ENCODE results near the gene SLC25A47. TPM values are rescaled to one million over a fixed set of nuclear protein-coding genes. Genes with fewer than 3 reads are reported as not detected.

Gene SLC25A47
- polyA plus RNA-seq, 3 donors, result not detected

DNA sequence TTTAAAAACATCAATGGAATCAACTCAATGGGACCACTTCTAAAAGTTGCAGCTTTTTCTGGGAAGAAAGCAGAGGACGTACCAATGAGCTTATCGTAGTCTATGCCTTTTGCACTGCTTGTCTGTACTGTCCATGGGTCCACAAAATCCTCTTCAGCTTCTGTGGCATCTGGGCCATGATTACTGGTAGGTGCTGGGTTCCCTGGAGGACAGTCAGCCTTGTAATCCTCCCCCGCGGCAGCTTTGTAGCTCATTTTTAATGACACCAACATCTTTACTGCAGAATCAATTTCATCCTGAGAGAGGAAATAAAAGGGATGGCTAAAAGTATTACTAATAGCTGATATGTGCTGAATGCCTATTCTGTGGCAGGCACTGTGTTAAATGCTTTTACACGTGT, 38.5 kb downstream of the SLC25A47 start:
- peaks cover 89 to 97% of the 10 kb centered on the region in 2 donors for H3K36me3 Mint-ChIP-seq
- 100% methylated on average over 1 of the region's 5 CpGs for WGBS (ENCODE audit: insufficient coverage)
- no peak overlapping the region for H3K27ac Mint-ChIP-seq
- no peak overlapping the region for H3K4me2 ChIP-seq (replicated peaks; ENCODE audit: extremely low read depth, low read length, poor library complexity, severe bottlenecking)
- no peak overlapping the region for H2AFZ ChIP-seq (ENCODE audit: insufficient read depth, low read depth, low read length, poor library complexity, severe bottlenecking)
- H3K4me1 Mint-ChIP-seq, result peaks cover 2% of the 10 kb centered on the region
- no peaks in the 10 kb centered on the region for H3K27me3 ChIP-seq (ENCODE audit: control insufficient read depth in 2 of 2, insufficient read depth in 2 of 2, low read length in 2 of 2)
- H4K20me1 ChIP-seq (ENCODE audit: insufficient read depth, low read length), result peaks cover 98% of the 10 kb centered on the region
- no peak overlapping the region for H3K9ac ChIP-seq (ENCODE audit: insufficient read depth, low read length, poor library complexity, severe bottlenecking)
- H3K4me3 Mint-ChIP-seq, result no peak overlapping the region
- H3K9me3 ChIP-seq (replicated peaks in 1 of 2; ENCODE audit: control insufficient read depth in 1 of 2, insufficient read depth in 1 of 2, low read length in 2 of 2), result no peaks in the 10 kb centered on the region
- H3K27me3 Mint-ChIP-seq (ENCODE audit: low read depth in 3 of 3), result no peaks in the 10 kb centered on the region
- no peak for DNase-seq
- H3K36me3 ChIP-seq (replicated peaks in 1 of 2; ENCODE audit: control insufficient read depth in 1 of 2, insufficient read depth in 2 of 2, low read length in 2 of 2), result peaks cover 90 to 99% of the 10 kb centered on the region in 2 donors
- no peaks in the 10 kb centered on the region for H3K79me2 ChIP-seq (ENCODE audit: insufficient read depth, low read length)
- TF ChIP-seq, protein P1, sequence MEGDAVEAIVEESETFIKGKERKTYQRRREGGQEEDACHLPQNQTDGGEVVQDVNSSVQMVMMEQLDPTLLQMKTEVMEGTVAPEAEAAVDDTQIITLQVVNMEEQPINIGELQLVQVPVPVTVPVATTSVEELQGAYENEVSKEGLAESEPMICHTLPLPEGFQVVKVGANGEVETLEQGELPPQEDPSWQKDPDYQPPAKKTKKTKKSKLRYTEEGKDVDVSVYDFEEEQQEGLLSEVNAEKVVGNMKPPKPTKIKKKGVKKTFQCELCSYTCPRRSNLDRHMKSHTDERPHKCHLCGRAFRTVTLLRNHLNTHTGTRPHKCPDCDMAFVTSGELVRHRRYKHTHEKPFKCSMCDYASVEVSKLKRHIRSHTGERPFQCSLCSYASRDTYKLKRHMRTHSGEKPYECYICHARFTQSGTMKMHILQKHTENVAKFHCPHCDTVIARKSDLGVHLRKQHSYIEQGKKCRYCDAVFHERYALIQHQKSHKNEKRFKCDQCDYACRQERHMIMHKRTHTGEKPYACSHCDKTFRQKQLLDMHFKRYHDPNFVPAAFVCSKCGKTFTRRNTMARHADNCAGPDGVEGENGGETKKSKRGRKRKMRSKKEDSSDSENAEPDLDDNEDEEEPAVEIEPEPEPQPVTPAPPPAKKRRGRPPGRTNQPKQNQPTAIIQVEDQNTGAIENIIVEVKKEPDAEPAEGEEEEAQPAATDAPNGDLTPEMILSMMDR (IDR thresholded peaks at IDR 0.05), result no peak
- no peak overlapping the region for H3K4me3 ChIP-seq (replicated peaks in 1 of 3; ENCODE audit: low read depth in 2 of 3, low read length in 3 of 3)
- peaks cover 0 to 3% (median 0%) of the 10 kb centered on the region in 7 donors for H3K9me3 Mint-ChIP-seq
- H3K4me1 ChIP-seq (ENCODE audit: control insufficient read depth in 1 of 2, insufficient read depth in 2 of 2, low read length in 2 of 2), result no peaks in the 10 kb centered on the region
- intact Hi-C loops (cut with micrococcal nuclease), result no loop called here
- H3K27ac ChIP-seq (ENCODE audit: low read depth in 1 of 2, low read length in 2 of 2), result peak overlapping the region in 1 of 2 donors; percentile 16

DNA sequence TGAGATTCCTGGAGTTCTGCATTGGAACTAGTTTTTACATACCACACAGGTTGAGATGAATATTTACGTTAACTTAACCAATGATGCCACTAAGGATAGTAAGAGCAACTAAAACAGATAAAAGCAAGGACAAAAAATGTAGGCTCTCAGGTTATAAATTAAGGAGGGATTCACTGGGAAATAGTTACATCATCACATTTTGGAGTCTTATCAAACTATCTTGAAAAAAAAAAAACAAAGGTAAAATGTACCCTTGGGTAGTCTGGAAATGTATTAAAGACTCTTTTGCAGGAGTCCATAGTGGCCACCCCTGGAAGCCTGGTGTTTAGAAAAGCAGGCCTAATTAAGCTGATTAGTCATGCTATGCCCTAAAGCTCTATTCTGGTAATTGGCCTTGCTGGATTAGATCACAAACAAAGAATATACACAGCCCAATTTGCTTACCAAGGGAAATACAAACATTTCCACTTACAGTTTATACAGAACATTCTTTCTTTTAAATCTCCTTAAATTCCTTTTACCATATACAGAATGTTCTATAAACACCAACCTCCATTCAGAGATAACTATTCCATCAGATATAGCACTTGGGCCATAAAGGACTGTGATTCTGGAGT, 39.3 kb downstream of the SLC25A47 start:
- peak overlapping the region in 1 of 7 donors; percentile 12 for H3K27ac Mint-ChIP-seq
- Histone ChIP-seq H3K27me3 (ENCODE audit: control insufficient read depth in 2 of 2, insufficient read depth in 2 of 2, low read length in 2 of 2) (no peaks in the 10 kb centered on the region), H3K4me1 (ENCODE audit: control insufficient read depth in 1 of 2, insufficient read depth in 2 of 2, low read length in 2 of 2) (no peaks in the 10 kb centered on the region), H3K36me3 (replicated peaks in 1 of 2; ENCODE audit: control insufficient read depth in 1 of 2, insufficient read depth in 2 of 2, low read length in 2 of 2) (peaks cover 91 to 99% of the 10 kb centered on the region in 2 donors), H3K27ac (ENCODE audit: low read depth in 1 of 2, low read length in 2 of 2) (peak overlapping the region in 1 of 2 donors; percentile 16), H3K79me2 (ENCODE audit: insufficient read depth, low read length) (no peaks in the 10 kb centered on the region), H3K4me3 (replicated peaks in 1 of 3; ENCODE audit: low read depth in 2 of 3, low read length in 3 of 3) (no peak overlapping the region), H3K9me3 (replicated peaks in 1 of 2; ENCODE audit: control insufficient read depth in 1 of 2, insufficient read depth in 1 of 2, low read length in 2 of 2) (no peaks in the 10 kb centered on the region), H4K20me1 (ENCODE audit: insufficient read depth, low read length) (peaks cover 98% of the 10 kb centered on the region), H3K4me2 (replicated peaks; ENCODE audit: extremely low read depth, low read length, poor library complexity, severe bottlenecking) (no peak overlapping the region), H3K9ac (ENCODE audit: insufficient read depth, low read length, poor library complexity, severe bottlenecking) (no peak overlapping the region), H2AFZ (ENCODE audit: insufficient read depth, low read depth, low read length, poor library complexity, severe bottlenecking) (no peak overlapping the region)
- intact Hi-C loops (cut with micrococcal nuclease), result no loop called here
- no peaks in the 10 kb centered on the region for H3K4me1 Mint-ChIP-seq
- DNase-seq, result no peak
- no CpG with 5 or more reads among the region's 1 CpG for WGBS (ENCODE audit: insufficient coverage)
- H3K27me3 Mint-ChIP-seq (ENCODE audit: low read depth in 3 of 3), result no peaks in the 10 kb centered on the region
- H3K9me3 Mint-ChIP-seq, result peaks cover 0 to 3% (median 0%) of the 10 kb centered on the region in 7 donors
- no peak overlapping the region for H3K4me3 Mint-ChIP-seq
- TF ChIP-seq, protein P1 (IDR thresholded peaks at IDR 0.05), result no peak
- H3K36me3 Mint-ChIP-seq, result peaks cover 90 to 97% of the 10 kb centered on the region in 2 donors
